HepG2 (cell line): ENCODE measurements around the gene GSDMA. TPM values are rescaled to one million over a fixed set of nuclear protein-coding genes. Genes with fewer than 3 reads are reported as not detected.

Source experiments
- CHD4 ChIP-seq: fragments of 200-600 bp; sonication (generic); IDR thresholded peaks from 2 replicates; pipeline ENCODE4 v1.7.0; 2017; ENCODE audit warnings: mild to moderate bottlenecking, low read length, borderline replicate concordance
- DPF2 ChIP-seq: sonication (generic); formaldehyde crosslinking; IDR thresholded peaks from 2 replicates; pipeline ENCODE4 v1.4.0; 2020; ENCODE audit warnings: mild to moderate bottlenecking, low read depth, missing genetic modification reagents, borderline replicate concordance
- ELF3 ChIP-seq: IDR thresholded peaks from 2 replicates; pipeline ENCODE4 v1.6.1; 2016; ENCODE audit warnings: missing genetic modification reagents, missing compliant biosample characterization
- KDM5B ChIP-seq: sonication (generic); formaldehyde crosslinking; IDR thresholded peaks from 2 replicates; pipeline ENCODE4 v1.4.0; 2020; ENCODE audit warnings: missing genetic modification reagents, mild to moderate bottlenecking, borderline replicate concordance
- MTA1 ChIP-seq: sonication (generic); formaldehyde crosslinking; IDR thresholded peaks from 2 replicates; pipeline ENCODE4 v1.4.0; 2020; ENCODE audit warnings: missing genetic modification reagents, mild to moderate bottlenecking, borderline replicate concordance
- MTERF4 ChIP-seq: sonication (generic); formaldehyde crosslinking; IDR thresholded peaks from 2 replicates; pipeline ENCODE4 v1.8.0; 2023; ENCODE audit warnings: mild to moderate bottlenecking, missing genetic modification reagents
- PPARG ChIP-seq: conservative IDR thresholded peaks from 2 replicates; pipeline ENCODE4 v1.6.1; 2016; ENCODE audit warnings: missing biosample characterization, missing genetic modification reagents
- RARG ChIP-seq: sonication (generic); formaldehyde crosslinking; IDR thresholded peaks from 2 replicates; pipeline ENCODE4 v1.4.0; 2020; ENCODE audit warnings: low read depth, mild to moderate bottlenecking, missing genetic modification reagents
- SAFB2 ChIP-seq: sonication (generic); formaldehyde crosslinking; IDR thresholded peaks from 2 replicates; pipeline ENCODE4 v1.5.1; 2020; ENCODE audit warnings: missing genetic modification reagents, low read depth, mild to moderate bottlenecking, borderline replicate concordance
- SALL2 ChIP-seq: sonication (generic); formaldehyde crosslinking; IDR thresholded peaks from 2 replicates; pipeline ENCODE4 v1.8.1; 2023; ENCODE audit warnings: mild to moderate bottlenecking, missing genetic modification reagents, inconsistent platforms
- SP1 ChIP-seq, 2 experiments: fragments of 450-650 bp in 1 of 2; sonication (generic) in 1 of 2; formaldehyde crosslinking in 1 of 2; IDR thresholded peaks; 2 replicates each; pipeline versions ENCODE4 v1.4.0 to v1.6.1; 2016 to 2020; ENCODE audit warnings: missing genetic modification reagents in 1 of 2
- TEAD3 ChIP-seq: optimal IDR thresholded peaks from 2 replicates; pipeline ENCODE3; 2016; ENCODE audit warnings: borderline replicate concordance
- TFDP2 ChIP-seq: sonication (generic); formaldehyde crosslinking; IDR thresholded peaks from 2 replicates; pipeline ENCODE4 v1.4.0; 2020; ENCODE audit warnings: missing genetic modification reagents
- TOPORS ChIP-seq: sonication (generic); formaldehyde crosslinking; IDR thresholded peaks from 2 replicates; pipeline ENCODE4 v1.8.0; 2023; ENCODE audit warnings: mild to moderate bottlenecking, missing genetic modification reagents
- ZNF746 ChIP-seq: sonication (generic); formaldehyde crosslinking; IDR thresholded peaks from 2 replicates; pipeline ENCODE4 v1.8.0; 2022; ENCODE audit warnings: mild to moderate bottlenecking, missing genetic modification reagents
- polyA plus RNA-seq, 8 experiments: library from polyadenylated mRNA; depleted of rRNA in 3 of 8; stranded (reverse) in 7 of 8; unstranded in 1 of 8; fragments of >200 nt; fragmentation: Illumina TruSeq in 4 of 8; extraction: Trizol in 4 of 8; gene quantifications; 2 replicates each; pipeline versions ENCODE4 v1.2.1 to v1.2.3, GENCODE V29; 2011 to 2016; ENCODE audit warnings: low read depth in 4 of 8, missing spikeins in 1 of 8, mixed read lengths in 1 of 8; ENCODE audit not compliant: insufficient read depth in 1 of 8
- total RNA-seq, 5 experiments: library from RNA; depleted of rRNA; stranded (reverse); fragments of >200 nt; fragmentation: Illumina TruSeq; extraction: Trizol; gene quantifications; 2 replicates each; pipeline ENCODE4 v1.2.3, GENCODE V29; 2016; ENCODE audit warnings: low read depth in 1 of 5
- TF ChIP-seq, protein P1 (sequence below): sonication (generic); formaldehyde crosslinking; IDR thresholded peaks from 2 replicates; pipeline ENCODE4 v1.8.0; 2022; ENCODE audit warnings: mild to moderate bottlenecking, missing genetic modification reagents; ENCODE audit not compliant: insufficient replicate concordance
- TF ChIP-seq, protein P2 (sequence below): sonication (generic); formaldehyde crosslinking; IDR thresholded peaks from 2 replicates; pipeline ENCODE4 v1.5.1; 2020; ENCODE audit warnings: mild to moderate bottlenecking, missing genetic modification reagents, borderline replicate concordance
- TF ChIP-seq, protein P3 (sequence below): sonication (generic); formaldehyde crosslinking; IDR thresholded peaks from 2 replicates; pipeline ENCODE4 v1.5.0; 2020; ENCODE audit warnings: mild to moderate bottlenecking, missing genetic modification reagents
- TF ChIP-seq, protein P4 (sequence below): IDR thresholded peaks from 2 replicates; pipeline ENCODE4 v1.6.1; 2016; ENCODE audit warnings: low read depth, borderline replicate concordance

Gene GSDMA
- total and polyA plus RNA-seq, 2 of the 13 experiments (the other 11 are each of a cell fraction or from before 2014, with no cell fraction given), result not detected

GRCh38 chr17:39980351-39981206 is 17.8 kb downstream of the GSDMA start, which contains the start of gene PSMD3 (continued):
- TF ChIP-seq MTERF4 (CRISPR knock-in tag), result peak; percentile 69
- TF ChIP-seq KDM5B, result peak; percentile 99
- peak; percentile 88 for TF ChIP-seq PPARG (CRISPR knock-in tag)
- TF ChIP-seq ELF3 (CRISPR knock-in tag), result peak; percentile 92; the same call in 1 of the 2 replicates
- peak; percentile 87 for TF ChIP-seq TEAD3
- TF ChIP-seq, protein P1, sequence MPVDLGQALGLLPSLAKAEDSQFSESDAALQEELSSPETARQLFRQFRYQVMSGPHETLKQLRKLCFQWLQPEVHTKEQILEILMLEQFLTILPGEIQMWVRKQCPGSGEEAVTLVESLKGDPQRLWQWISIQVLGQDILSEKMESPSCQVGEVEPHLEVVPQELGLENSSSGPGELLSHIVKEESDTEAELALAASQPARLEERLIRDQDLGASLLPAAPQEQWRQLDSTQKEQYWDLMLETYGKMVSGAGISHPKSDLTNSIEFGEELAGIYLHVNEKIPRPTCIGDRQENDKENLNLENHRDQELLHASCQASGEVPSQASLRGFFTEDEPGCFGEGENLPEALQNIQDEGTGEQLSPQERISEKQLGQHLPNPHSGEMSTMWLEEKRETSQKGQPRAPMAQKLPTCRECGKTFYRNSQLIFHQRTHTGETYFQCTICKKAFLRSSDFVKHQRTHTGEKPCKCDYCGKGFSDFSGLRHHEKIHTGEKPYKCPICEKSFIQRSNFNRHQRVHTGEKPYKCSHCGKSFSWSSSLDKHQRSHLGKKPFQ (CRISPR knock-in tag), result peak; percentile 52
- 0 out of 2 replicates have a peak, but pooled peaks have one; percentile 40 for TF ChIP-seq ZNF746 (CRISPR knock-in tag)
- peak; percentile 97 for TF ChIP-seq SALL2 (CRISPR knock-in tag)
- TF ChIP-seq, protein P2, sequence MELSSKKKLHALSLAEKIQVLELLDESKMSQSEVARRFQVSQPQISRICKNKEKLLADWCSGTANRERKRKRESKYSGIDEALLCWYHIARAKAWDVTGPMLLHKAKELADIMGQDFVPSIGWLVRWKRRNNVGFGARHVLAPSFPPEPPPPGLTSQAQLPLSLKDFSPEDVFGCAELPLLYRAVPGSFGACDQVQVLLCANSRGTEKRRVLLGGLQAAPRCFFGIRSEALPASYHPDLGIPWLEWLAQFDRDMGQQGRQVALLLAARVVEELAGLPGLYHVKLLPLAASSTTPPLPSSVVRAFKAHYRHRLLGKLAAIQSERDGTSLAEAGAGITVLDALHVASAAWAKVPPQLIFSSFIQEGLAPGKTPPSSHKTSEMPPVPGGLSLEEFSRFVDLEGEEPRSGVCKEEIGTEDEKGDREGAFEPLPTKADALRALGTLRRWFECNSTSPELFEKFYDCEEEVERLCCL (CRISPR knock-in tag), result peak; percentile 95
- TF ChIP-seq CHD4, result no peak
- TF ChIP-seq DPF2, result no peak
- peak; percentile 89; the same call in 1 of the 2 replicates for TF ChIP-seq MTA1 (CRISPR knock-in tag)
- TF ChIP-seq, protein P3, sequence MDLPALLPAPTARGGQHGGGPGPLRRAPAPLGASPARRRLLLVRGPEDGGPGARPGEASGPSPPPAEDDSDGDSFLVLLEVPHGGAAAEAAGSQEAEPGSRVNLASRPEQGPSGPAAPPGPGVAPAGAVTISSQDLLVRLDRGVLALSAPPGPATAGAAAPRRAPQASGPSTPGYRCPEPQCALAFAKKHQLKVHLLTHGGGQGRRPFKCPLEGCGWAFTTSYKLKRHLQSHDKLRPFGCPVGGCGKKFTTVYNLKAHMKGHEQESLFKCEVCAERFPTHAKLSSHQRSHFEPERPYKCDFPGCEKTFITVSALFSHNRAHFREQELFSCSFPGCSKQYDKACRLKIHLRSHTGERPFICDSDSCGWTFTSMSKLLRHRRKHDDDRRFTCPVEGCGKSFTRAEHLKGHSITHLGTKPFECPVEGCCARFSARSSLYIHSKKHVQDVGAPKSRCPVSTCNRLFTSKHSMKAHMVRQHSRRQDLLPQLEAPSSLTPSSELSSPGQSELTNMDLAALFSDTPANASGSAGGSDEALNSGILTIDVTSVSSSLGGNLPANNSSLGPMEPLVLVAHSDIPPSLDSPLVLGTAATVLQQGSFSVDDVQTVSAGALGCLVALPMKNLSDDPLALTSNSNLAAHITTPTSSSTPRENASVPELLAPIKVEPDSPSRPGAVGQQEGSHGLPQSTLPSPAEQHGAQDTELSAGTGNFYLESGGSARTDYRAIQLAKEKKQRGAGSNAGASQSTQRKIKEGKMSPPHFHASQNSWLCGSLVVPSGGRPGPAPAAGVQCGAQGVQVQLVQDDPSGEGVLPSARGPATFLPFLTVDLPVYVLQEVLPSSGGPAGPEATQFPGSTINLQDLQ (CRISPR knock-in tag), result peak; percentile 80
- peak; percentile 97 for TF ChIP-seq TOPORS (CRISPR knock-in tag)
- peak; percentile 83 for TF ChIP-seq SAFB2 (CRISPR knock-in tag)
- TF ChIP-seq, protein P4, sequence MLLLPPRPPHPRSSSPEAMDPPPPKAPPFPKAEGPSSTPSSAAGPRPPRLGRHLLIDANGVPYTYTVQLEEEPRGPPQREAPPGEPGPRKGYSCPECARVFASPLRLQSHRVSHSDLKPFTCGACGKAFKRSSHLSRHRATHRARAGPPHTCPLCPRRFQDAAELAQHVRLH (CRISPR knock-in tag), result peak; percentile 97
- no peak for TF ChIP-seq SP1 (IDR thresholded peaks at IDR 0.05)
- TF ChIP-seq SP1 (CRISPR knock-in tag; IDR thresholded peaks at IDR 0.05), result peak; percentile 73
- peak; percentile 40; the same call in 1 of the 2 replicates for TF ChIP-seq RARG (CRISPR knock-in tag)
- peak; percentile 80 for TF ChIP-seq TFDP2 (CRISPR knock-in tag)
